DND-41 (cell line): ENCODE data around the gene TWIST2.

Experiments used
- EZH2 ChIP-seq: IDR thresholded peaks from 3 replicates; pipeline ENCODE4 v1.6.1; 2012; ENCODE audit warnings: borderline replicate concordance, low read depth, mild to moderate bottlenecking, moderate library complexity, low read length, inconsistent platforms; ENCODE audit not compliant: severe bottlenecking
- TF ChIP-seq, protein P1 (sequence below): IDR thresholded peaks from 2 replicates; pipeline ENCODE4 v1.5.1; 2012; ENCODE audit warnings: borderline replicate concordance, low read length, moderate library complexity, mild to moderate bottlenecking; ENCODE audit not compliant: poor library complexity, severe bottlenecking; ENCODE audit errors: extremely low read depth

DNA sequence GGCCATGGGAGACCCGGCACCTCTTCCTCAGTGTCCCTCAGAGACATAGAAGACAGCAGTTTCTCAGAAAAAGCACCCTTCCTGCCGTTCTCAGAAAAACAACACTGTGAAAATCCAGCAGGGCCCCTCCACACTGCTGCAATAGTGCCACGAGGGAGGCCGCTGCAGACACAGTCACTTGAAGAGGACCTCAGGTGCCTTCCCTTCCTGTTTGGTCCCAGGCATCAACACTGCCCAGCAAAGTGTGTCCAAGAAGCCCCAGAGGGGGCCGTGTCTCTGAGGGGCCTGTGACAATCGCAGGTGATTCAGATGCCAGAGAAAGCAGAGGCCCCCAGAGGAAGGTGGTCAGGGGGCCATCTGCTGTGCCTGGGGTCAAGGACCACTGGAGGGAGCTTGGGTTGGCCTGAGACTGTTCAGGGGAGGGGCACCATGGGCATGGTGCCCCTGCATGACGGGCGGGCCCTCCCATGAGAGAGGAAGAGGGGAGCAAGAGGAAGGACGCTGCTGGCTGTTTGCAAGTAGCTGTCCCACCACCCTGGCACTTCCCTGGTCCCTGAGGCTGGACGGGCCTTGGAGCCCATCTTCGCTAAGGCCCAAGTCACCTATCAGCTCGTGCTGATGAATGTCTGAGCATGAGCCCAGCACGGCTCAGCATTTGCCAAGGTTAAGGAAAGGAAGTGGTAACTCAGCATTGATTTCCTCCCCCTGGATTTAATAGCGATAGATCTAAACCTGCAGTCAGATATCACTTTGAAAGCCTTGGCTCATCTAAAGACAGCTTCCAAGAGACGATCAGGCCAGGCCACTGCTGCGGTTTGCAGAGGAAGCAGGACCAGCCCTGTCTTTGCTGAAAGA lies 9.1 kb downstream of the TWIST2 start:
- TF ChIP-seq, protein P1, sequence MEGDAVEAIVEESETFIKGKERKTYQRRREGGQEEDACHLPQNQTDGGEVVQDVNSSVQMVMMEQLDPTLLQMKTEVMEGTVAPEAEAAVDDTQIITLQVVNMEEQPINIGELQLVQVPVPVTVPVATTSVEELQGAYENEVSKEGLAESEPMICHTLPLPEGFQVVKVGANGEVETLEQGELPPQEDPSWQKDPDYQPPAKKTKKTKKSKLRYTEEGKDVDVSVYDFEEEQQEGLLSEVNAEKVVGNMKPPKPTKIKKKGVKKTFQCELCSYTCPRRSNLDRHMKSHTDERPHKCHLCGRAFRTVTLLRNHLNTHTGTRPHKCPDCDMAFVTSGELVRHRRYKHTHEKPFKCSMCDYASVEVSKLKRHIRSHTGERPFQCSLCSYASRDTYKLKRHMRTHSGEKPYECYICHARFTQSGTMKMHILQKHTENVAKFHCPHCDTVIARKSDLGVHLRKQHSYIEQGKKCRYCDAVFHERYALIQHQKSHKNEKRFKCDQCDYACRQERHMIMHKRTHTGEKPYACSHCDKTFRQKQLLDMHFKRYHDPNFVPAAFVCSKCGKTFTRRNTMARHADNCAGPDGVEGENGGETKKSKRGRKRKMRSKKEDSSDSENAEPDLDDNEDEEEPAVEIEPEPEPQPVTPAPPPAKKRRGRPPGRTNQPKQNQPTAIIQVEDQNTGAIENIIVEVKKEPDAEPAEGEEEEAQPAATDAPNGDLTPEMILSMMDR, result no peak
- TF ChIP-seq EZH2, result no peak
